H1 (cell line): ENCODE data around the gene NEK9. TPM values are rescaled to one million over a fixed set of nuclear protein-coding genes. Genes with fewer than 3 reads are reported as not detected.

Experiments
- CTCF ChIA-PET: fragments of 300-600 bp; sonication (Branson Sonifier 250); formaldehyde crosslinking; loops from one replicate; lab custom pipeline; 2021; ENCODE audit not compliant: partially characterized antibody; lab: Charles Lee
- POLR2A ChIA-PET: fragments of 300-600 bp; sonication (Branson Sonifier 250); formaldehyde crosslinking; loops from one replicate; lab custom pipeline; 2021; ENCODE audit warnings: inconsistent platforms; ENCODE audit not compliant: partially characterized antibody; lab: Charles Lee
- DNase-seq, 2 experiments: peaks; one replicate each; pipeline versions ENCODE4 v3.0.0 to v3.0.0-alpha.2; 2010 to 2022; ENCODE audit warnings: low spot score in 2 of 2, low read depth in 1 of 2, mixed read lengths in 1 of 2
- FAIRE-seq: peaks from 2 replicates; lab custom pipeline; 2011; peaks lifted over from hg19 to GRCh38; lab: Jason Lieb, UNC
- H2AFZ ChIP-seq: 2 replicates; pipeline ENCODE4 v1.8.1; 2012; ENCODE audit warnings: low read length, inconsistent platforms
- H2AK5ac ChIP-seq: 2 replicates; pipeline ENCODE4 v1.6.1; 2013; ENCODE audit warnings: low read depth, low read length
- H2BK120ac ChIP-seq: replicated peaks from 2 replicates; pipeline ENCODE3; 2013; ENCODE audit warnings: low read depth, low read length, inconsistent platforms
- H2BK12ac ChIP-seq: 2 replicates; pipeline ENCODE4 v1.6.1; 2013; ENCODE audit warnings: low read depth, low read length
- H2BK15ac ChIP-seq: 2 replicates; pipeline ENCODE4 v1.6.1; 2013; ENCODE audit warnings: low read length
- H2BK20ac ChIP-seq: 2 replicates; pipeline ENCODE4 v1.6.1; 2013; ENCODE audit warnings: low read length
- H2BK5ac ChIP-seq: 2 replicates; pipeline ENCODE4 v1.6.1; 2013; ENCODE audit warnings: low read depth, low read length
- H3K14ac ChIP-seq: 2 replicates; pipeline ENCODE4 v1.6.1; 2013; ENCODE audit warnings: inconsistent platforms; ENCODE audit not compliant: insufficient read length
- H3K18ac ChIP-seq: 2 replicates; pipeline ENCODE4 v1.6.1; 2013; ENCODE audit warnings: low read length; ENCODE audit errors: extremely low read depth
- H3K23ac ChIP-seq: 2 replicates; pipeline ENCODE4 v1.6.1; 2013; ENCODE audit warnings: inconsistent platforms; ENCODE audit not compliant: insufficient read length
- H3K23me2 ChIP-seq: 2 replicates; pipeline ENCODE4 v1.6.1; 2013; ENCODE audit warnings: low read depth, low read length
- H3K27ac ChIP-seq: 2 replicates; pipeline ENCODE4 v1.6.1; 2011; ENCODE audit warnings: low read depth, low read length, inconsistent platforms
- H3K27me3 ChIP-seq, 4 experiments: replicated peaks in 1 of 4; 1 replicate in 1 of 4; 2 replicates in 3 of 4; pipeline versions ENCODE4 v1.6.1 to v1.8.1; 2011 to 2013; ENCODE audit warnings: low read length in 3 of 4, mild to moderate bottlenecking in 3 of 4, inconsistent platforms in 2 of 4, mixed read lengths in 2 of 4, moderate library complexity in 1 of 4; ENCODE audit not compliant: control insufficient read depth in 3 of 4, insufficient read depth in 3 of 4; ENCODE audit errors: extremely low read depth in 1 of 4
- H3K36me3 ChIP-seq, 4 experiments: 2 replicates each; pipeline versions ENCODE4 v1.6.1 to v1.8.1; 2011 to 2013; ENCODE audit warnings: mild to moderate bottlenecking in 4 of 4, low read length in 3 of 4, moderate library complexity in 2 of 4, control low read depth in 1 of 4, inconsistent platforms in 1 of 4; ENCODE audit not compliant: insufficient read depth in 4 of 4, control insufficient read depth in 2 of 4
- H3K4ac ChIP-seq: replicated peaks from 2 replicates; pipeline ENCODE3; 2013; ENCODE audit warnings: low read length, low read depth, mixed read lengths, inconsistent platforms; ENCODE audit not compliant: insufficient read length
- H3K4me1 ChIP-seq, 4 experiments: replicated peaks in 1 of 4; 1 replicate in 1 of 4; 2 replicates in 3 of 4; pipeline versions ENCODE4 v1.6.1 to v1.8.1; 2011 to 2013; ENCODE audit warnings: low read length in 3 of 4, inconsistent platforms in 2 of 4, mixed read lengths in 1 of 4; ENCODE audit not compliant: insufficient read depth in 4 of 4, control insufficient read depth in 3 of 4
- H3K4me2 ChIP-seq, 2 experiments: 2 replicates each; pipeline versions ENCODE4 v1.6.1 to v1.8.1; 2011 to 2013; ENCODE audit warnings: low read depth in 2 of 2, low read length in 2 of 2, control low read depth in 1 of 2, inconsistent platforms in 1 of 2, mild to moderate bottlenecking in 1 of 2; ENCODE audit not compliant: insufficient read depth in 1 of 2
- H3K4me3 ChIP-seq, 4 experiments: fragments of 200-600, 300-600 bp in 1 of 4; sonication (generic), shearing (Covaris generic), sonication (Bioruptor Twin) in 1 of 4; 2 replicates each; pipeline versions ENCODE4 v1.5.1 to v1.8.1; 2011 to 2016; ENCODE audit warnings: low read length in 4 of 4, low read depth in 3 of 4, control low read depth in 2 of 4, inconsistent platforms in 2 of 4, mild to moderate bottlenecking in 2 of 4, mixed read lengths in 1 of 4, moderate library complexity in 1 of 4; ENCODE audit not compliant: insufficient read depth in 2 of 4; ENCODE audit errors: extremely low read depth in 1 of 4
- H3K56ac ChIP-seq: replicated peaks from 2 replicates; pipeline ENCODE3; 2013; ENCODE audit warnings: low read depth, mild to moderate bottlenecking, mixed read lengths, low read length, inconsistent platforms; ENCODE audit not compliant: insufficient read length
- H3K79me1 ChIP-seq: 2 replicates; pipeline ENCODE4 v1.6.1; 2013; ENCODE audit warnings: low read depth, low read length, control low read depth
- H3K79me2 ChIP-seq, 2 experiments: 2 replicates each; pipeline versions ENCODE4 v1.6.1 to v1.8.1; 2012 to 2013; ENCODE audit warnings: low read length in 2 of 2, mild to moderate bottlenecking in 2 of 2, inconsistent platforms in 1 of 2; ENCODE audit not compliant: insufficient read depth in 2 of 2, control insufficient read depth in 1 of 2
- H3K9ac ChIP-seq, 4 experiments: replicated peaks in 1 of 4; 1 replicate in 1 of 4; 2 replicates in 3 of 4; pipeline versions ENCODE4 v1.6.1 to v1.8.1; 2011 to 2013; ENCODE audit warnings: low read depth in 3 of 4, low read length in 3 of 4, control low read depth in 2 of 4, mild to moderate bottlenecking in 2 of 4, moderate library complexity in 2 of 4, inconsistent platforms in 1 of 4; ENCODE audit errors: extremely low read depth in 1 of 4
- H3K9me3 ChIP-seq, 2 experiments: 2 replicates each; pipeline versions ENCODE4 v1.6.1 to v1.8.1; 2012 to 2013; ENCODE audit warnings: mild to moderate bottlenecking in 2 of 2, moderate library complexity in 2 of 2, control low read depth in 1 of 2, inconsistent platforms in 1 of 2, low read depth in 1 of 2, low read length in 1 of 2, mixed read lengths in 1 of 2; ENCODE audit not compliant: insufficient read depth in 2 of 2
- H4K20me1 ChIP-seq, 2 experiments: replicated peaks in 1 of 2; 2 replicates each; pipeline versions ENCODE3 to v1.8.1; 2011 to 2013; ENCODE audit warnings: inconsistent platforms in 2 of 2, low read length in 2 of 2, mild to moderate bottlenecking in 1 of 2; ENCODE audit not compliant: insufficient read depth in 2 of 2, control insufficient read depth in 1 of 2
- H4K5ac ChIP-seq: 2 replicates; pipeline ENCODE4 v1.6.1; 2013; ENCODE audit warnings: low read length, low read depth, mixed read lengths, inconsistent platforms; ENCODE audit not compliant: insufficient read length
- H4K8ac ChIP-seq: 2 replicates; pipeline ENCODE4 v1.8.0; 2013; ENCODE audit warnings: mild to moderate bottlenecking, moderate library complexity, low read length, inconsistent platforms; ENCODE audit not compliant: insufficient read depth; ENCODE audit errors: extremely low read depth
- H4K91ac ChIP-seq: replicated peaks from 2 replicates; pipeline ENCODE3; 2013; ENCODE audit warnings: low read length, mixed read lengths, inconsistent platforms; ENCODE audit not compliant: insufficient read length
- POLR2A ChIP-seq, 2 experiments: IDR thresholded peaks; 1 replicate in 1 of 2; 2 replicates in 1 of 2; pipeline ENCODE4 v1.6.1; 2011; ENCODE audit warnings: low read depth in 2 of 2, low read length in 2 of 2, mild to moderate bottlenecking in 2 of 2; ENCODE audit errors: control extremely low read depth in 1 of 2
- ZNF274 ChIP-seq: IDR thresholded peaks from 2 replicates; pipeline ENCODE4 v1.7.0; 2012; ENCODE audit warnings: low read length, borderline replicate concordance; ENCODE audit errors: extremely low read depth
- WGBS, 2 experiments: shearing (Covaris generic) in 1 of 2; methylation state at CpG; one replicate each; pipeline versions ENCODE4 v1.1.6 to v1.1.7; 2013 to 2015; ENCODE audit warnings: low lambda C conversion rate in 2 of 2, mixed read lengths in 2 of 2, inconsistent platforms in 1 of 2, low coverage in 1 of 2, missing lambda C conversion rate in 1 of 2; ENCODE audit not compliant: insufficient replicate concordance in 2 of 2, insufficient coverage in 1 of 2, insufficient read length in 1 of 2; ENCODE audit errors: extremely low coverage in 1 of 2, missing lambda C conversion rate in 1 of 2; 5-methylcytosine and 5-hydroxymethylcytosine counted together
- polyA plus RNA-seq, 7 experiments: library from polyadenylated mRNA; depleted of rRNA in 3 of 7; stranded (reverse) in 5 of 7; unstranded in 2 of 7; fragments of >200 nt in 5 of 7; fragments of 200-250 nt in 2 of 7; gene quantifications; 1 replicate in 5 of 7; 2 replicates in 1 of 7; 4 replicates in 1 of 7; pipeline versions ENCODE4 v1.2.1 to v1.2.3, GENCODE V29; 2011 to 2013; ENCODE audit warnings: missing spikeins in 2 of 7, mixed read lengths in 2 of 7
- total RNA-seq: library from RNA; stranded (reverse); fragmentation: NEBNext Ultra II Directional; extraction: Animal tissue kit (Norgen Biotek cat#: 25700); gene quantifications from 2 replicates; pipeline ENCODE4 v1.2.1, GENCODE V29; 2021

NEK9 gene
- total and polyA plus RNA-seq, 2 of the 8 experiments (the other 6 are each of a cell fraction or from before 2014, with no cell fraction given) = 16.0 to 43.6 TPM

- FAIRE-seq = no peak
- H3K4me1 ChIP-seq = no peaks in the 10 kb centered on the region
- H3K4me3 ChIP-seq = no peak overlapping the region
- H3K9ac ChIP-seq = no peak overlapping the region
- no peak overlapping the region for H2BK120ac ChIP-seq
- no peak overlapping the region for H3K27ac ChIP-seq
- DNase-seq = no peak
- no peaks in the 10 kb centered on the region for H3K23me2 ChIP-seq
- H2AFZ ChIP-seq = no peak overlapping the region
- no peak overlapping the region for H4K8ac ChIP-seq
- H4K20me1 ChIP-seq = peaks cover 0 to 3% of the 10 kb centered on the region in 2 experiments
- H3K18ac ChIP-seq = no peak overlapping the region
- no peak overlapping the region for H2BK5ac ChIP-seq
- H3K56ac ChIP-seq = no peak overlapping the region
- ChIA-PET CTCF (interaction anchor here (6.3 to 11.2 kb wide), 2 partner anchors 157 to 164 kb away, joined by 48 to 105 read pairs; no protein-coding TSS in a partner anchor), POLR2A (interaction anchor here (1.0 kb wide), 1 partner anchor 155 kb away, joined by 3 read pairs; no protein-coding TSS in a partner anchor)
- WGBS, 2 experiments = 92% methylated on average over 2 of the region's 2 CpGs; no CpG with 5 or more reads in 1 of the 2 experiments
- no peaks in the 10 kb centered on the region for H3K27me3 ChIP-seq
- no peak overlapping the region for H3K23ac ChIP-seq
- peaks cover 0 to under 1% of the 10 kb centered on the region in 2 experiments; a peak in 1 of 4 replicates for H3K9me3 ChIP-seq
- no peak overlapping the region for H2BK15ac ChIP-seq
- H3K36me3 ChIP-seq = peaks cover 2 to 17% (median 11%) of the 10 kb centered on the region in 4 experiments
- no peak overlapping the region for H4K5ac ChIP-seq
- H3K14ac ChIP-seq = no peak overlapping the region
- H3K79me1 ChIP-seq = peaks cover 2% of the 10 kb centered on the region
- H2BK12ac ChIP-seq = no peak overlapping the region
- H3K79me2 ChIP-seq = peaks cover 0 to 11% of the 10 kb centered on the region in 2 experiments; a peak in 2 of 4 replicates
- no peak overlapping the region for H3K4me2 ChIP-seq
- TF ChIP-seq POLR2A (IDR thresholded peaks at IDR 0.05; ENCODE audit: control extremely low read depth in 1 of 2, low read depth in 2 of 2, low read length in 2 of 2) = no peak
- no peak for TF ChIP-seq ZNF274
- TF ChIP-seq, all 59 proteins: peak for 0
- no peak overlapping the region for H2BK20ac ChIP-seq
- H2AK5ac ChIP-seq = no peak overlapping the region
- no peak overlapping the region for H4K91ac ChIP-seq
- no peak overlapping the region for H3K4ac ChIP-seq
These were observed 12.3 kb upstream of the NEK9 start for GRCh38 chr14:75139185-75139584.
